RWPE2 (cell line): ENCODE results near the gene BCAS4.

ENCODE experiments used
- ATAC-seq: fragments of 200-7000 bp; cut with Tn5 transposase; 3 replicates; pipeline ENCODE4 v1.9.1; 2021; ENCODE audit warnings: low read depth
- DNase-seq: peaks from one replicate; pipeline ENCODE4 v3.0.0-alpha.2; 2020; ENCODE audit warnings: low spot score
- H3K27ac ChIP-seq: fragments of 450-650 bp; 2 replicates; pipeline ENCODE4 v1.5.1; 2017; ENCODE audit warnings: mild to moderate bottlenecking; ENCODE audit not compliant: poor library complexity, severe bottlenecking
- H3K27me3 ChIP-seq: fragments of 250-450 bp; sonication (Bioruptor Pico); 2 replicates; pipeline ENCODE4 v1.5.1; 2021; ENCODE audit warnings: mild to moderate bottlenecking, moderate library complexity; ENCODE audit not compliant: insufficient read depth, poor library complexity, severe bottlenecking
- H3K36me3 ChIP-seq: fragments of 250-450 bp; sonication (Bioruptor Pico); 2 replicates; pipeline ENCODE4 v1.5.1; 2020; ENCODE audit warnings: low read depth, mild to moderate bottlenecking, moderate library complexity
- H3K4me1 ChIP-seq: fragments of 250-450 bp; sonication (Bioruptor Pico); 2 replicates; pipeline ENCODE4 v1.5.1; 2021; ENCODE audit warnings: mild to moderate bottlenecking, moderate library complexity; ENCODE audit not compliant: insufficient read depth, poor library complexity, severe bottlenecking
- H3K4me3 ChIP-seq: fragments of 250-450 bp; sonication (Bioruptor Pico); 2 replicates; pipeline ENCODE4 v1.5.1; 2021; ENCODE audit warnings: mild to moderate bottlenecking, moderate library complexity; ENCODE audit not compliant: severe bottlenecking
- H3K9me3 ChIP-seq: fragments of 250-450 bp; sonication (Bioruptor Pico); 2 replicates; pipeline ENCODE4 v1.5.1; 2021; ENCODE audit warnings: mild to moderate bottlenecking, moderate library complexity; ENCODE audit not compliant: severe bottlenecking
- CTCF ChIP-seq: fragments of 450-650 bp; IDR thresholded peaks from one replicate; pipeline ENCODE4 v1.5.1; 2017; ENCODE audit warnings: mild to moderate bottlenecking, moderate library complexity; ENCODE audit not compliant: poor library complexity, severe bottlenecking

BCAS4 gene

GRCh38 chr20:50859161-50859560 lies 64.3 kb downstream of the BCAS4 start:
- H3K27ac ChIP-seq, result no peak overlapping the region
- no peak for TF ChIP-seq CTCF
- DNase-seq (no peak), ATAC-seq (no peak)
- peaks cover 9% of the 10 kb centered on the region for H3K4me1 ChIP-seq
- H3K4me3 ChIP-seq, result no peak overlapping the region
- no peaks in the 10 kb centered on the region for H3K27me3 ChIP-seq
- H3K36me3 ChIP-seq, result no peaks in the 10 kb centered on the region
- no peaks in the 10 kb centered on the region for H3K9me3 ChIP-seq

- no peak overlapping the region for H3K4me3 ChIP-seq
- ATAC-seq, result no peak
- no peak for DNase-seq
- H3K27ac ChIP-seq, result no peak overlapping the region
- no peaks in the 10 kb centered on the region for H3K36me3 ChIP-seq
- no peaks in the 10 kb centered on the region for H3K27me3 ChIP-seq
- no peak for TF ChIP-seq CTCF
- no peaks in the 10 kb centered on the region for H3K9me3 ChIP-seq
- H3K4me1 ChIP-seq, result peaks cover 12% of the 10 kb centered on the region
Measured at GRCh38 chr20:50861012-50861411, 66.2 kb downstream of the BCAS4 start.

GRCh38 chr20:50862546-50862945 lies 67.7 kb downstream of the BCAS4 start:
- DNase-seq (no peak), ATAC-seq (peak; percentile 11; the same call in 2 of the 3 replicates)
- Histone ChIP-seq H3K27ac (no peak overlapping the region), H3K4me3 (no peak overlapping the region), H3K4me1 (peaks cover 10% of the 10 kb centered on the region), H3K9me3 (no peaks in the 10 kb centered on the region), H3K36me3 (no peaks in the 10 kb centered on the region), H3K27me3 (no peaks in the 10 kb centered on the region)
- no peak for TF ChIP-seq CTCF

GRCh38 chr20:50865114-50865513 lies 70.3 kb downstream of the BCAS4 start:
- no peaks in the 10 kb centered on the region for H3K27me3 ChIP-seq
- no peak for ATAC-seq
- H3K4me3 ChIP-seq, result no peak overlapping the region
- no peak overlapping the region for H3K27ac ChIP-seq
- no peak for DNase-seq
- TF ChIP-seq CTCF, result no peak
- no peaks in the 10 kb centered on the region for H3K9me3 ChIP-seq
- peaks cover 19% of the 10 kb centered on the region for H3K4me1 ChIP-seq
- H3K36me3 ChIP-seq, result no peaks in the 10 kb centered on the region

- no peaks in the 10 kb centered on the region for H3K27me3 ChIP-seq
- no peaks in the 10 kb centered on the region for H3K9me3 ChIP-seq
- no peak overlapping the region for H3K4me3 ChIP-seq
- no peak overlapping the region for H3K27ac ChIP-seq
- TF ChIP-seq CTCF, result no peak
- peaks cover 19% of the 10 kb centered on the region for H3K4me1 ChIP-seq
- H3K36me3 ChIP-seq, result no peaks in the 10 kb centered on the region
- peak; percentile 64 for ATAC-seq
- peak; percentile 86 for DNase-seq
Measured at GRCh38 chr20:50865591-50865990, 70.7 kb downstream of the BCAS4 start.
